ENCODE data around the gene LMAN2L.

The LMAN2L gene

DNA sequence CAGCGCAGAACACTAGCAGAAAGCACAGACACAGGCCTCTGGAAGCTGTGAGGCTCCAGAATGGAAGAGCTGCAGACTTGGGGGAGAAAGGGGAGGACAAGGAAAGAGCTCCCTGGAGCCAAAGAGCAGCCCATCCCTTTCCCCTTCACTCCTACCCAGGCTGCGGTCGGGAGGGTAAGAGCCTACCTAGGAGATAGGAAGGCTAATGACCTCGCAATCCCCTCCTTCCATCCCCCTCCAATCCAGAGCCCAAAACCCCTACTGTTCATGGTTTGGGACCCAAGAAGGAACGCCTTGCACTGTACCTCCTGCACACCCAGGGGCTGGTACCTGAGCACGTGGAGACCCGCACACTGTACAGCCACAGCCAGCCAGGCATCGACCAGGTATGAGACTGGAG is 39.8 kb downstream of the LMAN2L start:
- Histone ChIP-seq H3K18ac (ENCODE audit: low read length) (no peak overlapping the region), H3K27ac (replicated peaks; ENCODE audit: low read length) (no peak overlapping the region), H3K9me3 (replicated peaks in 1 of 2; ENCODE audit: control insufficient read depth in 2 of 2, insufficient read depth in 1 of 2, low read depth in 1 of 2, low read length in 2 of 2) (no peaks in the 10 kb centered on the region), H3K4ac (ENCODE audit: low read length) (no peak overlapping the region), H2BK120ac (ENCODE audit: low read depth, low read length) (no peak overlapping the region), H3K4me2 (ENCODE audit: insufficient read depth, low read length, poor library complexity, severe bottlenecking) (no peak overlapping the region), H3K4me3 (ENCODE audit: low read length in 2 of 2) (no peak overlapping the region), H3K79me1 (ENCODE audit: low read depth, low read length) (no peaks in the 10 kb centered on the region), H3K27me3 (ENCODE audit: control insufficient read depth in 3 of 3, insufficient read depth in 3 of 3, low read depth in 1 of 3, low read length in 3 of 3) (no peaks in the 10 kb centered on the region), H2AK5ac (ENCODE audit: low read depth, low read length) (no peak overlapping the region), H2BK12ac (ENCODE audit: low read length) (no peak overlapping the region), H2BK15ac (ENCODE audit: low read length) (no peak overlapping the region), H2AFZ (ENCODE audit: low read length) (no peak overlapping the region), H3K23ac (ENCODE audit: low read depth, low read length, poor library complexity) (peak overlapping the region; percentile 57), H2BK5ac (ENCODE audit: low read length) (no peak overlapping the region), H4K91ac (ENCODE audit: low read depth, low read length, poor library complexity) (no peak overlapping the region), H4K8ac (ENCODE audit: low read depth, low read length) (no peak overlapping the region), H3K14ac (ENCODE audit: low read length) (no peak overlapping the region), H3K9ac (ENCODE audit: low read depth, low read length, poor library complexity) (no peak overlapping the region), H3K36me3 (replicated peaks in 1 of 2; ENCODE audit: control insufficient read depth in 2 of 2, insufficient read depth in 2 of 2, low read length in 2 of 2) (peaks cover 7 to 31% of the 10 kb centered on the region in 2 donors), H3K4me1 (ENCODE audit: control insufficient read depth in 2 of 2, insufficient read depth in 1 of 2, low read depth in 1 of 2, low read length in 2 of 2) (no peaks in the 10 kb centered on the region)
- no peak for DNase-seq (ENCODE audit: low spot score)
- no CpG with 5 or more reads among the region's 8 CpGs for WGBS, 2 donors (ENCODE audit: extremely low coverage in 2 of 2, insufficient read length in 2 of 2, insufficient replicate concordance in 1 of 2)

- H3K4me1 ChIP-seq (ENCODE audit: control insufficient read depth in 2 of 2, insufficient read depth in 1 of 2, low read depth in 1 of 2, low read length in 2 of 2): no peaks in the 10 kb centered on the region
- H3K27me3 ChIP-seq (ENCODE audit: control insufficient read depth in 3 of 3, insufficient read depth in 3 of 3, low read depth in 1 of 3, low read length in 3 of 3): no peaks in the 10 kb centered on the region
- no peak overlapping the region for H2BK12ac ChIP-seq (ENCODE audit: low read length)
- no peak overlapping the region for H4K8ac ChIP-seq (ENCODE audit: low read depth, low read length)
- no peak for DNase-seq (ENCODE audit: low spot score)
- no peaks in the 10 kb centered on the region for H3K79me1 ChIP-seq (ENCODE audit: low read depth, low read length)
- no peak overlapping the region for H3K14ac ChIP-seq (ENCODE audit: low read length)
- H3K27ac ChIP-seq (replicated peaks; ENCODE audit: low read length): no peak overlapping the region
- no peak overlapping the region for H3K23ac ChIP-seq (ENCODE audit: low read depth, low read length, poor library complexity)
- H3K4ac ChIP-seq (ENCODE audit: low read length): no peak overlapping the region
- peak overlapping the region in 1 of 2 donors; percentile 22 for H3K4me3 ChIP-seq (ENCODE audit: low read length in 2 of 2)
- no peaks in the 10 kb centered on the region for H3K9me3 ChIP-seq (replicated peaks in 1 of 2; ENCODE audit: control insufficient read depth in 2 of 2, insufficient read depth in 1 of 2, low read depth in 1 of 2, low read length in 2 of 2)
- no peak overlapping the region for H4K91ac ChIP-seq (ENCODE audit: low read depth, low read length, poor library complexity)
- no peak overlapping the region for H3K18ac ChIP-seq (ENCODE audit: low read length)
- no peak overlapping the region for H2AK5ac ChIP-seq (ENCODE audit: low read depth, low read length)
- H2BK5ac ChIP-seq (ENCODE audit: low read length): no peak overlapping the region
- H3K4me2 ChIP-seq (ENCODE audit: insufficient read depth, low read length, poor library complexity, severe bottlenecking): no peak overlapping the region
- no peak overlapping the region for H2AFZ ChIP-seq (ENCODE audit: low read length)
- no peak overlapping the region for H3K9ac ChIP-seq (ENCODE audit: low read depth, low read length, poor library complexity)
- H2BK15ac ChIP-seq (ENCODE audit: low read length): no peak overlapping the region
- peaks cover 4 to 27% of the 10 kb centered on the region in 2 donors for H3K36me3 ChIP-seq (replicated peaks in 1 of 2; ENCODE audit: control insufficient read depth in 2 of 2, insufficient read depth in 2 of 2, low read length in 2 of 2)
- no CpG with 5 or more reads among the region's 9 CpGs for WGBS, 2 donors (ENCODE audit: extremely low coverage in 2 of 2, insufficient read length in 2 of 2, insufficient replicate concordance in 1 of 2)
- H2BK120ac ChIP-seq (ENCODE audit: low read depth, low read length): no peak overlapping the region
These were observed 40.2 kb downstream of the LMAN2L start for GRCh38 chr2:96699621-96700020.

DNA sequence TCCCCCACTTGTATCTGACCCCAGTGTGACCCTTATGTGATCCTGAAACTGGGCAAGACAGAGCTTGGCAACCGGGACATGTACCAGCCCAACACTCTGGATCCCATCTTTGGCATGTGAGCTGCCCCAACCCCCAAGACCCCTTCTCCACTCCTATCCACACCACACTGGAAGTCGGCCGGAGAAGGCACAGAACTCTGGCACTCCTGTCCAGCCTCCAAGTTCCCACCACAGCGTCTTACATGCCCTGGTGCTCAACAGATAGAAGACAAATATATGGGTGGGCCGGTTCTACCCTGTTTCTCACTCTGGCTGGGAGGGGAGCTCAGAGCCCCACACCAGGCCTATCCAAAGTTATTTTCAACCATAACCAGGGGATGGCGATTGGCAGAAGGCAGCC is 40.8 kb downstream of the LMAN2L start:
- Histone ChIP-seq H3K27me3 (ENCODE audit: control insufficient read depth in 3 of 3, insufficient read depth in 3 of 3, low read depth in 1 of 3, low read length in 3 of 3) (no peaks in the 10 kb centered on the region), H3K9me3 (replicated peaks in 1 of 2; ENCODE audit: control insufficient read depth in 2 of 2, insufficient read depth in 1 of 2, low read depth in 1 of 2, low read length in 2 of 2) (no peaks in the 10 kb centered on the region), H3K23ac (ENCODE audit: low read depth, low read length, poor library complexity) (peak overlapping the region; percentile 55), H2BK15ac (ENCODE audit: low read length) (no peak overlapping the region), H3K4me1 (ENCODE audit: control insufficient read depth in 2 of 2, insufficient read depth in 1 of 2, low read depth in 1 of 2, low read length in 2 of 2) (no peaks in the 10 kb centered on the region), H3K4me3 (ENCODE audit: low read length in 2 of 2) (no peak overlapping the region), H4K91ac (ENCODE audit: low read depth, low read length, poor library complexity) (no peak overlapping the region), H3K14ac (ENCODE audit: low read length) (no peak overlapping the region), H2BK120ac (ENCODE audit: low read depth, low read length) (no peak overlapping the region), H2AK5ac (ENCODE audit: low read depth, low read length) (no peak overlapping the region), H3K9ac (ENCODE audit: low read depth, low read length, poor library complexity) (no peak overlapping the region), H3K79me1 (ENCODE audit: low read depth, low read length) (no peaks in the 10 kb centered on the region), H2BK12ac (ENCODE audit: low read length) (no peak overlapping the region), H3K27ac (replicated peaks; ENCODE audit: low read length) (no peak overlapping the region), H3K18ac (ENCODE audit: low read length) (no peak overlapping the region), H3K4me2 (ENCODE audit: insufficient read depth, low read length, poor library complexity, severe bottlenecking) (no peak overlapping the region), H2AFZ (ENCODE audit: low read length) (no peak overlapping the region), H3K4ac (ENCODE audit: low read length) (no peak overlapping the region), H2BK5ac (ENCODE audit: low read length) (no peak overlapping the region), H4K8ac (ENCODE audit: low read depth, low read length) (no peak overlapping the region), H3K36me3 (replicated peaks in 1 of 2; ENCODE audit: control insufficient read depth in 2 of 2, insufficient read depth in 2 of 2, low read length in 2 of 2) (peaks cover 4 to 21% of the 10 kb centered on the region in 2 donors)
- no CpG with 5 or more reads among the region's 6 CpGs for WGBS, 2 donors (ENCODE audit: extremely low coverage in 2 of 2, insufficient read length in 2 of 2, insufficient replicate concordance in 1 of 2)
- DNase-seq (ENCODE audit: low spot score): no peak

DNA sequence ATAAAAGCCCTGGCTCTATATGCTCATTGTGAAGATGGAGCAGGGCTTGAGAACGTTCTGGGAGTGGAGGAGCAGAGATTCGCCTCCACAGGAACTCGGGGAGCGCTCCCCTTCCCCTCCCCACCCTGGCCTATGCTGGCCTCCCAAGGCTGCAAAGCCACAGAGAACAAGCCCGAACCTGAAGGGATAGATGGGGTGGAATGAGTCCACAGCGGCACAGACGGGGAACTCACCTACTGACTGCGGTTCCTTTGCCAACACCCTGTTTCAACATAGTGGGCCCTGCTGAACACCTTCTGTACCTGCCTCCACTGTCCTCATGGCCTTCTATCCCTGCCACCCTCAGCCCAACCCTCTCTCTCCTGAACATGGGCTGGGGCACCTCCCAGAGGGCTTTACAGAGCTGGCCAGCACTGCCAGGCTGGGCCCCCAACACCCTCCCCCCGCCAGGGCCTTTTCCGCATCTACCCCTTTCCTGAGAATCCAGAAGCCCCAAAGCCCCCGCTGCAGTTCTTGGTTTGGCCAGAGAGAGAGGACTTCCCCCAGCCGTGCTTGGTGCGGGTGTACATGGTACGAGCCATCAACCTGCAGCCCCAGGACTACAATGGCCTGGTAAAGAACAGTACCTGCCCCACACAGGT is 41.5 kb downstream of the LMAN2L start:
- no peak overlapping the region for H2BK15ac ChIP-seq (ENCODE audit: low read length)

More for the DNA sequence above, 41.5 kb downstream of the LMAN2L start:
- Histone ChIP-seq H3K9ac (ENCODE audit: low read depth, low read length, poor library complexity) (no peak overlapping the region), H3K27ac (replicated peaks; ENCODE audit: low read length) (no peak overlapping the region), H4K91ac (ENCODE audit: low read depth, low read length, poor library complexity) (no peak overlapping the region), H3K14ac (ENCODE audit: low read length) (no peak overlapping the region), H3K4me2 (ENCODE audit: insufficient read depth, low read length, poor library complexity, severe bottlenecking) (no peak overlapping the region), H3K23ac (ENCODE audit: low read depth, low read length, poor library complexity) (peak overlapping the region; percentile 55), H3K27me3 (ENCODE audit: control insufficient read depth in 3 of 3, insufficient read depth in 3 of 3, low read depth in 1 of 3, low read length in 3 of 3) (no peaks in the 10 kb centered on the region), H3K36me3 (replicated peaks in 1 of 2; ENCODE audit: control insufficient read depth in 2 of 2, insufficient read depth in 2 of 2, low read length in 2 of 2) (peaks cover 4 to 17% of the 10 kb centered on the region in 2 donors), H3K18ac (ENCODE audit: low read length) (no peak overlapping the region), H2BK12ac (ENCODE audit: low read length) (no peak overlapping the region), H2AK5ac (ENCODE audit: low read depth, low read length) (no peak overlapping the region), H3K4me1 (ENCODE audit: control insufficient read depth in 2 of 2, insufficient read depth in 1 of 2, low read depth in 1 of 2, low read length in 2 of 2) (no peaks in the 10 kb centered on the region), H2AFZ (ENCODE audit: low read length) (no peak overlapping the region), H3K4me3 (ENCODE audit: low read length in 2 of 2) (no peak overlapping the region), H3K79me1 (ENCODE audit: low read depth, low read length) (no peaks in the 10 kb centered on the region), H2BK120ac (ENCODE audit: low read depth, low read length) (no peak overlapping the region), H3K4ac (ENCODE audit: low read length) (no peak overlapping the region), H2BK5ac (ENCODE audit: low read length) (no peak overlapping the region), H3K9me3 (replicated peaks in 1 of 2; ENCODE audit: control insufficient read depth in 2 of 2, insufficient read depth in 1 of 2, low read depth in 1 of 2, low read length in 2 of 2) (no peaks in the 10 kb centered on the region), H4K8ac (ENCODE audit: low read depth, low read length) (no peak overlapping the region)
- no peak for DNase-seq (ENCODE audit: low spot score)
- no CpG with 5 or more reads among the region's 14 CpGs for WGBS, 2 donors (ENCODE audit: extremely low coverage in 2 of 2, insufficient read length in 2 of 2, insufficient replicate concordance in 1 of 2)

All from neuronal stem cell (in vitro differentiated cells).